Loucy (cell line): ENCODE data around the gene L3MBTL4.

ENCODE experiments used
- CTCF ChIP-seq: fragments of 200-600 bp; sonication (generic); conservative IDR thresholded peaks from 2 replicates; pipeline ENCODE4 v1.5.1; 2014; ENCODE audit warnings: mild to moderate bottlenecking, antibody characterized with exemption, low read length
- EZH2phosphoT487 ChIP-seq: fragments of 200-600 bp; IDR thresholded peaks from 2 replicates; pipeline ENCODE4 v1.6.1; 2018; ENCODE audit warnings: antibody characterized with exemption, mild to moderate bottlenecking, moderate library complexity, borderline replicate concordance

- no peak for TF ChIP-seq CTCF
- no peak for TF ChIP-seq EZH2phosphoT487
These were observed 345.2 kb downstream of the L3MBTL4 start for GRCh38 chr18:6069539-6069938.
